ENCODE data around the gene HSD11B2. TPM values are rescaled to one million over a fixed set of nuclear protein-coding genes. Genes with fewer than 3 reads are reported as not detected.

HSD11B2 gene
- total RNA-seq, 1 experiment from 2014 or later = 10.2 TPM

- no peaks in the 10 kb centered on the region for H3K27me3 Mint-ChIP-seq (ENCODE audit: unreplicated experiment)
- TF ChIP-seq CTCF (IDR thresholded peaks at IDR 0.05; ENCODE audit: unreplicated experiment) = no peak
- H3K36me3 Mint-ChIP-seq (ENCODE audit: insufficient read depth, unreplicated experiment) = peaks cover 5% of the 10 kb centered on the region
- BruUV-seq (replicated peaks) = no TSS peak
- peaks cover 10% of the 10 kb centered on the region for H3K4me1 Mint-ChIP-seq (ENCODE audit: low read depth, unreplicated experiment)
- DNase-seq = no peak
- no peaks in the 10 kb centered on the region for H3K9me3 Mint-ChIP-seq (ENCODE audit: low read depth, unreplicated experiment)
- intact Hi-C loops (cut with micrococcal nuclease; ENCODE audit: unreplicated experiment) = no loop called here
- H3K27ac Mint-ChIP-seq (ENCODE audit: unreplicated experiment) = no peak overlapping the region
- CTCF ChIA-PET = no interaction called here
- H3K4me3 Mint-ChIP-seq (ENCODE audit: low read depth, unreplicated experiment) = no peak overlapping the region
Observed at GRCh38 chr16:67486805-67487204, 55.9 kb downstream of the HSD11B2 start.

Other genes starting within 250 kb of the HSD11B2 start
- gene MATCAP1, start 247.2 kb upstream of the HSD11B2 start, total RNA-seq (2022) = 33.1 and 36.5 TPM in 2 replicates
- gene EXOC3L1, start 241.0 kb upstream of the HSD11B2 start, total RNA-seq (2022) = 0.31 and 1.2 TPM in 2 replicates
- 95.3 and 101 TPM in 2 replicates for gene E2F4, start 239.0 kb upstream of the HSD11B2 start, total RNA-seq (2022)
- gene ELMO3, start 232.0 kb upstream of the HSD11B2 start, total RNA-seq (2022) = 31.9 and 43.2 TPM in 2 replicates
- gene TMEM208, start 204.0 kb upstream of the HSD11B2 start, total RNA-seq (2022) = 53.5 and 69.2 TPM in 2 replicates
- gene FHOD1, start 183.6 kb upstream of the HSD11B2 start, total RNA-seq (2022) = 37.2 and 37.9 TPM in 2 replicates
- 2.4 and 4.4 TPM in 2 replicates for gene SLC9A5, start 182.1 kb upstream of the HSD11B2 start, total RNA-seq (2022)
- 5.5 and 9.2 TPM in 2 replicates for gene PLEKHG4, start 151.6 kb upstream of the HSD11B2 start, total RNA-seq (2022)
- 3.8 and 5.6 TPM in 2 replicates for gene KCTD19, start 104.4 kb upstream of the HSD11B2 start, total RNA-seq (2022)
- gene LRRC36, start 104.3 kb upstream of the HSD11B2 start, total RNA-seq (2022) = 7.1 and 9.2 TPM in 2 replicates
- 8.5 and 8.8 TPM in 2 replicates for gene TPPP3, start 37.6 kb upstream of the HSD11B2 start, total RNA-seq (2022)
- 22.6 and 24.4 TPM in 2 replicates for gene ZDHHC1, start 14.6 kb upstream of the HSD11B2 start, total RNA-seq (2022)
- 85.3 and 91.0 TPM in 2 replicates for gene ATP6V0D1, start 50.0 kb downstream of the HSD11B2 start, total RNA-seq (2022)
- gene AGRP, start 52.4 kb downstream of the HSD11B2 start, total RNA-seq (2022) = not detected in 2 replicates
- 59.0 and 71.6 TPM in 2 replicates for gene RIPOR1, start 97.7 kb downstream of the HSD11B2 start, total RNA-seq (2022)
- 50.9 and 52.1 TPM in 2 replicates for gene CTCF, start 131.4 kb downstream of the HSD11B2 start, total RNA-seq (2022)
- 4.4 and 4.9 TPM in 2 replicates for gene CARMIL2, start 214.0 kb downstream of the HSD11B2 start, total RNA-seq (2022)
- 44.0 and 49.9 TPM in 2 replicates for gene ACD, start 229.1 kb downstream of the HSD11B2 start, total RNA-seq (2022)
- 9.5 and 12.3 TPM in 2 replicates for gene PARD6A, start 229.8 kb downstream of the HSD11B2 start, total RNA-seq (2022)
- 22.6 and 23.0 TPM in 2 replicates for gene ENKD1, start 235.6 kb downstream of the HSD11B2 start, total RNA-seq (2022)
- 0.66 and 0.68 TPM in 2 replicates for gene C16orf86, start 235.7 kb downstream of the HSD11B2 start, total RNA-seq (2022)

Measured in Calu3 (cell line).